Measurements from ENCODE around the gene USP46. TPM values are rescaled to one million over a fixed set of nuclear protein-coding genes. Genes with fewer than 3 reads are reported as not detected.

Gene USP46
- total and polyA plus RNA-seq, 3 donors from 2014 or later = 22.9 to 33.9 (median 26.4) TPM

GRCh38 chr4:52645300-52645699 lies 13.8 kb downstream of the USP46 start:
- DNase-seq = no peak
- peaks cover 36% of the 10 kb centered on the region for H3K4me1 ChIP-seq
- no peaks in the 10 kb centered on the region for H3K27me3 ChIP-seq
- no peak overlapping the region for H3K4me3 ChIP-seq
- intact Hi-C loops (cut with DNase I; ENCODE audit: low total_unique reads) = no loop called here
- TF ChIP-seq POLR2A (IDR thresholded peaks at IDR 0.05) (no peak), CTCF (IDR thresholded peaks at IDR 0.05) (no peak)
- H3K27ac ChIP-seq = no peak overlapping the region
- no peaks in the 10 kb centered on the region for H3K9me3 ChIP-seq
- H3K36me3 ChIP-seq (ENCODE audit: low read depth, missing control alignments) = no peaks in the 10 kb centered on the region

GRCh38 chr4:52643785-52644244 lies 15.3 kb downstream of the USP46 start:
- TF ChIP-seq POLR2A (IDR thresholded peaks at IDR 0.05) = no peak
- no peak for TF ChIP-seq CTCF (IDR thresholded peaks at IDR 0.05)
- DNase-seq = peak; percentile 62
- no peaks in the 10 kb centered on the region for H3K27me3 ChIP-seq
- H3K27ac ChIP-seq = no peak overlapping the region
- no peak overlapping the region for H3K4me3 ChIP-seq
- H3K4me1 ChIP-seq = peaks cover 39% of the 10 kb centered on the region
- no peaks in the 10 kb centered on the region for H3K36me3 ChIP-seq (ENCODE audit: low read depth, missing control alignments)
- intact Hi-C loops (cut with DNase I; ENCODE audit: low total_unique reads) = no loop called here
- H3K9me3 ChIP-seq = no peaks in the 10 kb centered on the region
- WGBS, 2 donors = 41 to 46% methylated on average over 4 of the region's 4 CpGs

- H3K27ac ChIP-seq = no peak overlapping the region
- H3K9me3 ChIP-seq = no peaks in the 10 kb centered on the region
- 84 to 96% methylated on average over 2 of the region's 2 CpGs for WGBS, 2 donors
- TF ChIP-seq POLR2A (IDR thresholded peaks at IDR 0.05) = no peak
- no peak for TF ChIP-seq CTCF (IDR thresholded peaks at IDR 0.05)
- no peaks in the 10 kb centered on the region for H3K27me3 ChIP-seq
- no peaks in the 10 kb centered on the region for H3K36me3 ChIP-seq (ENCODE audit: low read depth, missing control alignments)
- intact Hi-C loops (cut with DNase I; ENCODE audit: low total_unique reads) = no loop called here
- DNase-seq = no peak
- no peak overlapping the region for H3K4me3 ChIP-seq
- H3K4me1 ChIP-seq = peaks cover 39% of the 10 kb centered on the region
These were observed 15.9 kb downstream of the USP46 start for GRCh38 chr4:52643190-52643589.

- no peak for TF ChIP-seq POLR2A (IDR thresholded peaks at IDR 0.05)
- intact Hi-C loops (cut with DNase I; ENCODE audit: low total_unique reads) = no loop called here
- Histone ChIP-seq H3K9me3 (no peaks in the 10 kb centered on the region), H3K4me1 (peaks cover 34% of the 10 kb centered on the region), H3K27me3 (no peaks in the 10 kb centered on the region), H3K36me3 (ENCODE audit: low read depth, missing control alignments) (no peaks in the 10 kb centered on the region), H3K27ac (peak overlapping the region; percentile 22 to 62), H3K4me3 (no peak overlapping the region)
- 66 to 78% methylated on average over 3 of the region's 3 CpGs for WGBS, 2 donors
- no peak for DNase-seq
These were observed 17.1 kb downstream of the USP46 start for GRCh38 chr4:52641854-52642563.

GRCh38 chr4:52640808-52641565 lies 18.1 kb downstream of the USP46 start:
- WGBS, 2 donors = 37 to 40% methylated on average over 6 of the region's 6 CpGs
- no peaks in the 10 kb centered on the region for H3K36me3 ChIP-seq (ENCODE audit: low read depth, missing control alignments)
- TF ChIP-seq CTCF (IDR thresholded peaks at IDR 0.05) (no peak), POLR2A (IDR thresholded peaks at IDR 0.05) (no peak)

More at GRCh38 chr4:52640808-52641565, 18.1 kb downstream of the USP46 start:
- Histone ChIP-seq H3K27me3 (no peaks in the 10 kb centered on the region), H3K4me3 (no peak overlapping the region), H3K27ac (peak overlapping the region; percentile 22 to 62), H3K9me3 (no peaks in the 10 kb centered on the region), H3K4me1 (peaks cover 34% of the 10 kb centered on the region)
- peak; percentile 59 for DNase-seq
- intact Hi-C loops (cut with DNase I; ENCODE audit: low total_unique reads) = no loop called here
